Daoy (cell line): ENCODE results near the gene CYP39A1. TPM values are rescaled to one million over a fixed set of nuclear protein-coding genes. Genes with fewer than 3 reads are reported as not detected.

Experiments
- DNase-seq: peaks from one replicate; pipeline ENCODE4 v3.0.0-alpha.2; 2015; ENCODE audit warnings: low read depth
- total RNA-seq: library from RNA; depleted of rRNA; stranded (reverse); fragments of >200 nt; shearing (Covaris generic); gene quantifications from 2 replicates; pipeline ENCODE4 v1.2.3, GENCODE V29; 2014; rRNA removed

The CYP39A1 gene, protein sequence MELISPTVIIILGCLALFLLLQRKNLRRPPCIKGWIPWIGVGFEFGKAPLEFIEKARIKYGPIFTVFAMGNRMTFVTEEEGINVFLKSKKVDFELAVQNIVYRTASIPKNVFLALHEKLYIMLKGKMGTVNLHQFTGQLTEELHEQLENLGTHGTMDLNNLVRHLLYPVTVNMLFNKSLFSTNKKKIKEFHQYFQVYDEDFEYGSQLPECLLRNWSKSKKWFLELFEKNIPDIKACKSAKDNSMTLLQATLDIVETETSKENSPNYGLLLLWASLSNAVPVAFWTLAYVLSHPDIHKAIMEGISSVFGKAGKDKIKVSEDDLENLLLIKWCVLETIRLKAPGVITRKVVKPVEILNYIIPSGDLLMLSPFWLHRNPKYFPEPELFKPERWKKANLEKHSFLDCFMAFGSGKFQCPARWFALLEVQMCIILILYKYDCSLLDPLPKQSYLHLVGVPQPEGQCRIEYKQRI
- total RNA-seq: 2.9 and 5.1 TPM in 2 replicates

DNA sequence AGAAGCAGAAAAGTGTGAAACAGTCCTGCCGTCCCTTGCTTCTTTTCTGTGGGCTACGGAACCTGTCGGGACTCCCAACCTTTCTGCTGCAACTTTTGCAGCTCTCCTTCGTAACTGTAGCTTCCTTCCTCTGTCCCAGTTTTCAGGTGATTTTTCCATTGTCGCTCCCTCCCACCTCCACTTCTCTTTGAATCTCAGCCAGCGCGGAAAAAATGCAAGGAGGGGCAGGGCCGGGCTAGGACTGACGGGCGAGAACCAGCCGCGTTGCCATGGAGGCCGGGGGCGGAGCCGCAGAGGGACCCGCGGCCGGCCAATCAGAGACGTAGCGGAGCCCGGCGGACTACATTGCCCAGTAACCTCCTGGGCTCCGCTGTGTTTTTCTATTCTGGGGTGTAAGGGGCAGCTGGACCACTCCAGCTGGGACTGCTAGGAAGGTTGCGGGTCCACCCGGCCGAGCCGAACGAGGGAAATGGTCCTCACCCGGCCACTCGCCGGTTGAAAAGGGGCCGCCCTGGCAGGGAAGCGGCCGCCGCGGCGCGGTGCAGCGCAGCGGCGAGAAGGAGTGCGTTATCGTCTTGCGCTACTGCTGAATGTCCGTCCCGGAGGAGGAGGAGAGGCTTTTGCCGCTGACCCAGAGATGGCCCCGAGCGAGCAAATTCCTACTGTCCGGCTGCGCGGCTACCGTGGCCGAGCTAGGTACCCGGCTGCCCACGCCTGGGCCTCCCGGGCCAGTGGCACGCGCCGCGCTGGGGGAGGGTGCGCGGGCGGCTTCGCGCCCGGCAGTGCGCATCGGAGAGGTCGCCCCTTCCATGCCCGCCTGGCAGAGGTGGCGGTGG, at the start of gene CYP39A1, which contains the start of gene SLC25A27:
CYP39A1 (minus strand) TSS at position 216 of the 836 bp plus-strand sequence. CDS start 236 bp downstream, outside the sequence.
SLC25A27 (plus strand) TSS at position 373 of the 836 bp plus-strand sequence; CDS start at position 591, 218 bp downstream.
- DNase-seq: peak; percentile 97

DNA sequence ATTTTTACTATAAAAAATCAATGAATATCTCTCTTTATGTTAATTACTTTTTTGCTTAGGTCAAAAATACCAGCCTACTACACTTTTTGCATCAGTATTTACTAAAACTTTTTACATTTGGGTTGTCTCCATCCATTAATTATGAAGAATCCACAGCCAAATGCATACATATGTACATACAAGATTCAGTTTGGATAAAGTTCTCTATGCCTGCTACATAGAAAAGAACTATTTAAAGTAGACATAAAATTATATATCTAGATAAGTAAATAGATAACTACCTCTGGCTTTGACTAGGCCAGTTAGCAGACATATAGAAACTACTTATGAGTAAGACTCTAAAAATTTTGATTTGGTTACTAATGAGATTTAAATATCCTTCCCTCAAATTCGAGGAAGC, 47.4 kb upstream of the CYP39A1 start:
- DNase-seq: no peak

DNA sequence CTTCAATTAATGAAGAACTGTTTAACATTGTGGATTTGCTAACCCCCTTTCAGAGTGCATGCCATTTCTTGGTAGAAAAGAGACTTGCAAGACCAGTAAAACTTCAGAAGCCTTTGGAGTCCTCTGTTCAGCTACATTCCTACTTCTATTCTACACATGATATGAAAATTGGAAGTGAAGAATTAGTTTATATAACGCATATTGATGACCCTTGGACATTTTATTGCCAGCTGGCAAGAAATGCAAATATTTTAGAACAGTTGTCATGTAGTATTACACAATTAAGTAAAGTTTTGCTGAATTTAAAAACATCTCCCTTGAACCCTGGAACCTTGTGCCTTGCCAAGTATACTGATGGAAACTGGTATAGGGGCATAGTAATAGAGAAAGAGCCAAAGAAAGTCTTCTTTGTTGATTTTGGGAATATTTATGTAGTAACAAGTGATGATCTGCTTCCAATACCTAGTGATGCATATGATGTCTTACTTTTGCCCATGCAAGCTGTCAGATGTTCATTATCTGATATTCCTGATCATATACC, 38.4 kb upstream of the CYP39A1 start:
- DNase-seq: no peak

DNA sequence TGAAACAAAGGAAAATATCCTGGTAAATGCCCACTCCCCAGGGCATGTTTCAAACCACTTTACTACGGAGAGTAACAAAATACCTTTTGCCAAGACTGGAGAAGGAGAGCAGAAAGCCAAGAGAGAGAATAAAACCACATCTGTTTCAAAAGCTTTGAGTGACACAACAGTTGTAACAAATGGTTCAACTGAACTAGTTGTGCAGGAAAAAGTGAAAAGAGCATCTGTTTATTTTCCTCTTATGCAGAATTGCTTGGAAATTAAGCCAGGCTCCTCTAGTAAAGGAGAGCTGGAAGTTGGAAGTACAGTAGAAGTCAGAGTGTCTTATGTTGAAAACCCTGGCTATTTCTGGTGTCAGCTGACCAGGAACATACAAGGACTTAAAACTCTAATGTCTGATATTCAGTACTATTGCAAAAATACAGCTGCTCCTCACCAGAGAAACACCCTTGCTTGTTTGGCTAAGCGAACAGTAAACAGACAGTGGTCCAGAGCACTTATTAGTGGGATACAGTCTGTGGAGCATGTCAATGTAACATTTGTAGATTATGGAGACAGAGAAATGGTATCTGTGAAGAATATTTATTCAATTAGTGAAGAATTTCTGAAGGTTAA, 37.6 kb upstream of the CYP39A1 start:
- no peak for DNase-seq

DNA sequence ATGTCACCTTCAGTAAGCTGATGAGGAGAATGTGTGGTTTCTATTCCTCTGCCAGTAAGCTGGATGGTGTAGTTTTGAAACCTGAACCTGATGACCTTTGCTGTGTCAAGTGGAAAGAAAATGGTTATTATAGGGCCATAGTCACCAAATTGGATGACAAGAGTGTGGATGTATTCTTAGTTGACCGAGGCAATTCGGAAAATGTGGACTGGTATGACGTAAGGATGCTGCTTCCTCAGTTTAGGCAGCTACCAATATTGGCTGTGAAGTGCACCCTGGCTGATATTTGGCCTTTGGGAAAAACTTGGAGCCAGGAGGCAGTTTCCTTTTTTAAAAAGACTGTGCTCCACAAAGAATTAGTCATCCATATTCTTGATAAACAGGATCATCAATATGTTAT, 37.0 kb upstream of the CYP39A1 start:
- no peak for DNase-seq

DNA sequence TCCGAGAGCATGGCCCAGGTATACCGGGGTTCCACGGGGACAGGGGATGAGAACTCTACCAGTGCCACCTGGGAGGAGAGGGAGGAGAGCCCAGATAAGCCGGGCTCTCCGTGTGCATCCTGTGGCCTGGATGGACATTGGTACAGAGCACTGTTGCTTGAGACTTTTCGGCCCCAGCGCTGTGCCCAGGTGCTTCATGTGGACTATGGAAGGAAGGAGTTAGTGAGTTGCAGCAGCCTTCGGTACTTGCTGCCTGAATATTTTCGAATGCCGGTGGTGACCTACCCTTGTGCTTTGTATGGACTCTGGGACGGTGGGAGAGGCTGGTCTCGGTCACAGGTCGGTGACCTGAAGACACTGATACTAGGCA, 36.3 kb upstream of the CYP39A1 start:
- no peak for DNase-seq

DNA sequence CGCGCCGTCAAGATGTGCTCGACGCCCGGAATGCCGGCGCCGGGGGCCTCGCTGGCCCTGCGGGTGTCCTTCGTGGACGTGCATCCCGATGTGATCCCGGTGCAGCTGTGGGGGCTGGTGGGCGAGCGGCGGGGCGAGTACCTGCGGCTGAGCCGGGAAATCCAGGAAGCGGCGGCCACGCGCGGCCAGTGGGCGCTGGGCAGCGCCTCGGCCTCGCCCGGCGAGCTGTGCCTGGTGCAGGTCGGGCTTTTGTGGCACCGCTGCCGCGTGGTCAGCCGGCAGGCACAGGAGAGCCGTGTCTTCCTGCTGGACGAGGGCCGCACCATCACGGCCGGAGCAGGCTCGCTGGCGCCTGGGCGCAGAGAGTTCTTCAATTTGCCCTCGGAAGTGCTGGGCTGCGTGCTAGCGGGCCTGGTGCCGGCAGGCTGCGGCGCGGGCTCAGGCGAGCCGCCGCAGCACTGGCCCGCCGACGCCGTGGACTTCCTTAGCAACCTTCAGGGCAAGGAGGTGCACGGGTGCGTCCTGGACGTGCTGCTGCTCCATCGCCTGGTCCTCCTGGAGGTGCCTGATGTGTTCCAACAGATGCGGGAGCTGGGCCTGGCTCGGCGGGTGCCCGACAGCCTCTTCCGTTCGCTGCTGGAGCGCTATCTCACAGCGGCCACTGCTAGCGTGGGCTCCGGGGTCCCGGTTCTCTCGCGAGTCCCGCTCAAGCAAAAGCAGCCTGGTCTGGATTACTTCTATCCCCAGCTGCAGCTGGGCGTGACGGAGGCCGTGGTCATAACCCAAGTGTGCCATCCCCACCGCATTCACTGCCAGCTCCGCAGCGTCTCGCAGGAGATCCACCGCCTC, 35.7 kb upstream of the CYP39A1 start:
- DNase-seq: no peak

DNA sequence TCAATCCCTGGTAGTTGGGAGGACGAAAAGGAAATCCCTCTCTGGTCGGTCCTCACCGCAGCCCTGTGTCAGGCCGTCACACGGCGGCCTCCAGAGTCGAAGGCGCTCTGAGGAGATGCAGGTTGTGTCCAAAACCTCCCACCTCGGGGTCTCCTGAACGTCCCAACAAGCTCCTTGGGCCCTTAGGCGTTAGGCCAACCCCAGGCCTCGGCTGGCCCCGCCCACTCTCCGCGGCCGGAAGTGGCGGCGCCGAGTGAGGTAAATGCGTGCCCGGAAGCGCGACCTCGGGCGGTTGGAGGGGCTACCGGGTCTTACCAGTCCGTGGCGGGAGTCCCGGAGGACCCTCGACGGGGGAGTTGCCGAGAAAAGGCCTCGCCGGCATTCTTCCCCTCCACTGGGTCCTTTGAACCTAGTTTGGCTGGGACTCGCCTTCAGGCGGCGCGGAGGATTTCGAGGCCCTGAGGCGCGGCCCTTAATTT, 35.0 kb upstream of the CYP39A1 start, which contains the start of gene TDRD6:
TDRD6 (plus strand) TSS at position 267 of the 479 bp plus-strand sequence. CDS start 244 bp downstream, outside the sequence.
- DNase-seq: no peak

DNA sequence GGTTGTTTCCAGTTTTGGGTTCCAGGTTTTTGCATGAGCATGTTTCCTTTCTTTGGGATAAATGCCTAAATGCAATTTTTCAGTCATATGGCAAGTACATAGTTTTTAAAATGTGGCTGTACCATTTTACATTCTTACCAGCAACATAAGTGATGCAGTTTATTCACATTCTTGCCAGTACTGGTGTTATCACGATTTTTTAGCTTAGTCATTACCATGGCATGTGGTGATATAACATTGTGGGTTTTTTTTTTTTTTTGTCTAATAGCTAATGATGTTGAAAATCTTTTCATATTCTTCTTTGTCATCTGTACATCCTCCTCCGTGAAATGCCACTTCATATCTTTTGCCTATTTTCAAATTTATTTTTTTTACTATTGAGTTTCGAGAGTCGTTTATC, 32.2 kb upstream of the CYP39A1 start:
- peak; percentile 41 for DNase-seq

DNA sequence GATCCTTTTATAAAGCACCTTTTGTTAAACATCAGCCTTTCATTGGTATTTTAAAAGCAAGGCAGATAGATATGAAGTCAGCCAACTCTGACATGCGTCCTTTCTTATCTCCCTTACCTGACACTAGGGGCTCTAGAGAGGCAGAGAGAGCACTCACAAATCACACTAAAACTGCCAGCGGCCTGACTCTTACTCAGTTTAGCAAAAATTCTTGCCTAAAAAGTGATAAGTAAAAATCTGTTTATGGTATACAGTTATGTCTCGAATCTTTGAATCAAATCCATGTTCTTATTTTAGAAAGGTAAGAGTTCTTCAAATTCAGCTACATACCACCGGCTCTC, 24.7 kb upstream of the CYP39A1 start:
- DNase-seq: no peak

DNA sequence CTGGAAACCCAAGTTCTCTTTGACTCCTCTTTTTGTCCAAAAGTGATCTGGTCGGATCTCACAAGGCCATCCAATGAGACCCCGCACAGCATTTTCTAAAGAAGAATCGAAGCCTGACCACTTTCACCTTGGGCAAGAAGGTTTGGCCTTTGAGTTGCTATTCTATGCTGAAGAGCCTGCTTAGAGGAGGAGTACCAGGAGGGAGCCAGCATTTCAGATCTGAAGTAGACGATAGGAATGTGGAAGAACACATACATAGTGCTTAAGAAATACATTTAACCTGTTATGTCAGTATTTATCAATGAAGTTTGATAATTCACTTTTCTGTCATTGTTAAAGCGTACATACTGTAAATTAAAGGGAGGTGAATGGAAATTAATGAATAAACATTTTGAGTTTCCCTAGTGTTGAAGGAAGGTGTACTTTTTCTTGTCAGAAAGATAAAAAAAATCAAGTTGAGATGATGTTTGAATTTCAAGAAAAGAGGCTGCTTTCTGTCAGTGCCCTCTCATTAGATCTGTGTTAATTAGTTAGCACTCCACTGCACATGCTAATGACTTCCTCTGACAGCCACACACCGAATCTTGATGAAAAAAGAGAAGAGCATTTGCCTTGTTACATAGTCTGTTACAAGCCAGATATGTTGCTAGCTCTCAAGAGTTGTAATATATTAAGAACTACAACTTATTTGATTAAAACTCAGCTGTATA, 24.1 kb upstream of the CYP39A1 start:
- DNase-seq: no peak

DNA sequence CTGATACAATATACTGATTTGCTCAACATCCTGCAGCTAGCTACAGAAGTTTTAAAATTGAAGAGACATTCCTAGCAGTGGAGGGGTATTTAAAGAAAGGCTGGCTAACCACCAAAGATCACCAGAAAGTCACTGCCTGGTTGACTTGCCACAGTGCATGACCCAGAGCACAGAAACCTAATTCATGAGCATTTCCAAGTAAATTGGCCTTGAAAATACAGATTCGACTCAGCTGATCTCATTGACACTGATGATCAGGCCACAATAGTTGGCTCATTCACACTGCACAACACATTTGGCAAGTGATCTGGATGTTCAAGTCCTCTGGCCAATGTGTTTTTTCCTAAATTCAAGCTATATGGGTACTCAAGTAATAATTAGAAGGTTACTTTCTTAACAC, 21.8 kb upstream of the CYP39A1 start:
- DNase-seq: no peak

DNA sequence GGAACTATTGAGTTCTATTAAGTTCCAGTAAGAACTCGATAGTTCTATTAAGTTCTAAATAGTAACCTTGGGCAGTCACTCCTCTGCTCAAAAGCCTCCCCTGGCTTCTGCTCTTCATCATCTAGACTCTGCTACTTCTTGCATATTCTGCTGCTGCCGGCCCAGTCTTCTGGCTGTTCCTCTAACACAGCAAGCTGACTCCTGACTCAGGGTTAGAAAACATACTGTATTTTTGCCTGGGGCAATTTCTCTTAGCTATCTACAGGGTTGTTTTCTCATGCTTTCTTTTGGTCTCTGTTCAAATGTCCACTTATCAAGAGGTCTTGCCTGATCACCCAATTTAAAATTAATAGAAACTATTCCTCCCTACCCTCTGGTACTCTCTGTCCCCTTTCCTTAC, 14.8 kb upstream of the CYP39A1 start:
- DNase-seq: no peak

DNA sequence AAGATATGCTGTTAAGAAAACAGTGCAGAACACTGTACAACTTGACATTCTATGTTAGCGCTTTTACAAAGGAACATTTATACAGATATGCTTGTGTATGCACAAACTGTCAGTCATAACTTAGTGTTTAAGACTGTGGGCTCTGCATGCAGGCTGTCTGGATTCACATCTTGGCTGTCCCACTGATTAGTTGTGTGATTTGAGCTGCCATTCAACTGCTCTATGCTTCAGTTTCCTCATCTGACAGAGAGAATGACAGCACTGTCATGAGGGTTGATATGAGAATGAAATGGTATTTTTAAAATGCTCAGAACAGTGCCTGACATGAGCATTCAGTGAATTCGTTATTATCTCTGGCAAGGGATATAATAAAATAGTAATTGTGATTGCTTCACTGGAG, 8.9 kb upstream of the CYP39A1 start:
- DNase-seq: no peak

DNA sequence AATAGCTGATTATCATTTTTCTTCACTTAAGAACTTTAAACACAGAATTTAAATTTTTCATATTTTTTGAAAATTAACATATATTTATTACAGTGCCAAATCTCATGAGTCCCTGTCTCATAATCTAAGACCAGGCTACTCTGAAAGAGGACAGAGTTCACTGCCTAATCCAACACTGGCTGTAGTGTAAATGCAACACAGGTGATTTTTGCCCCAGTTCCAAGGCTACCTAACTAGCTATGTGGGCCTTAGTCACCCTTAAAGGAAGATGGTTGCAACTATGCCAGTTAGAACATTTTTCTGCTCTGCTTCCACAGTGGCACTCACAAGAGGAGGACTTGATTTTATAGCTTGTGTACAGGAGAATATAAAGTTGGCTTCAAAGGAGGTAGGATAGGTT, 5.0 kb upstream of the CYP39A1 start:
- DNase-seq: no peak

DNA sequence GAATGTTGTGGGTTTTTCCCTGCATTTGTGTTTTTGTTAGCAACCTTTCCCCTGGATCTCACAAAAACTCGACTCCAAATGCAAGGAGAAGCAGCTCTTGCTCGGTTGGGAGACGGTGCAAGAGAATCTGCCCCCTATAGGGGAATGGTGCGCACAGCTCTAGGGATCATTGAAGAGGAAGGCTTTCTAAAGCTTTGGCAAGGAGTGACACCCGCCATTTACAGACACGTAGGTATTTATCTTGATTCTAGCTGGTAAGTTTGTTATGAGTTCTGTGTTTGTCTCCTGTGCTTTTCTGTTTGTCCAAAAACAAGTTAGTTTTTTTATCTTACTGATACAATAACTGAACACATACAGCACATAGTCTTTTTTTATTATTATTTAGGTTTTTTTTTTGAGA, 3.2 kb upstream of the CYP39A1 start:
- peak; percentile 54 for DNase-seq

DNA sequence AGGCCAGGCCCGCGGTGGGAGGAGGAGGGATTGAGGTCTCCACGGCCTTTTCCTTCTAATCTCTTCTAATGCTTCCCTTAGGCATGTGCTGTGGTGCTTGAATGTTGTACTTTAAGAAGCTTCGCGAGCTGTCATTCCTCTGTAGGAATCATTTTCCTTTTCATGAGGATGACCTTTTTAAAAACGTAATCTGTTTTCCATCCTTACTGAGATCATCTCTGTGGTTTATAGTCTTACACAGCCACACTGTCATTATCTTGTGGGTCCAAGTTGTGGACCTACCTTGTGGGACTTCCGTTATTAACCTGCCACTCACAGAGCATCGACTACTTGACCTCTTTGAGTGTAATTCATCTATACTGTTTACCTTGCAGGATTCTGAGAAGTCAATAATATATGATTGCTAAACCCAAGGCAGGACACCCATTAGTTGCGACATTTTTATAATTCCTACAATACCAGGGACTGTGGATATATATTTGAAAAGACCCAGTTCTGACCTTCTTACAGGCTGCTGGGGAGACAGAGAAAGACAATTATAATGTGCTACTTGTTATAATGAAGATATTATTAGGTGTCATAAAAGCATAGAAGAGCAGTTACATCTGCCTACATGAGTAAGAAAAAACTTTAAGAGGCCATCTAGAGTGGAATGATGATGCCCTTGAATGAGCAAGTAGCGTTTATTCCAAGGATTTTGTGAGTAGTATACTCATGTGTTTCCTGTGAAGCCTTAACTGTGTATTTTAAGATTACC, 999 bp upstream of the CYP39A1 start:
- no peak for DNase-seq

DNA sequence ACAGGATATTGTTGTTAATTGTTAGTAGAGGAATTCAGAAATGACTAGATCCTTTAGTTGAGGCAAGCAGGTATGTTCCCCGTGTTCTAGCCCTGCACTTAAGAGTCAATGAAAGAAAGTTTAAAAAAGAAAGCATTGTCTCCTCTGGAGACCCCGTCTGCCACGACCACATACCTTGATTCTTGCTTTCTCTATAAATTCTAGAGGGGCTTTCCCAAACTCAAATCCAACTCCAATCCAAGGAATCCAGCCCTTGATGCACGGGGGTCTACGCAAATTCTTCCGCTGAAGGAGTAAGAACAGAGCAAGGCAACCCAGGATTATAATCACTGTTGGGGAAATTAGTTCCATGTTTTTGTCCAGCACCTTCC, 401 bp downstream of the CYP39A1 start:
- DNase-seq: no peak

DNA sequence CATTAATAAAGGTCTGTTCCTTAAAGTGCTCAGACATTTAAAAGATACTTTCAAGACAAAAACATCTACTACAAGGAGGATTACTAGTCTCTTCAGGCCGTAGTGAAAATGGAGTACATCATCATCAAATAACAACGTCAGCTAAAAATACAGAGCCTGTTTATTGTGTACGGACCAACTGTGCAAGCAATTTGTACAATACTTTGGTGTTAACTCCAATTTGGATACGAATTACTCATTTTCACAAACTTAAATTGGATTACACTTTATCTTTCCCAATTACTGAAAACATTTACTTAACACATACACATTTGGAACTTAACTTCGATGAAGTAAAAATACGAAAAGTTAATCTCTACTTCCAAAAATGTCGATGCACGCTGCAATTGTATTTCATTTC, 802 bp downstream of the CYP39A1 start:
- DNase-seq: peak; percentile 5

DNA sequence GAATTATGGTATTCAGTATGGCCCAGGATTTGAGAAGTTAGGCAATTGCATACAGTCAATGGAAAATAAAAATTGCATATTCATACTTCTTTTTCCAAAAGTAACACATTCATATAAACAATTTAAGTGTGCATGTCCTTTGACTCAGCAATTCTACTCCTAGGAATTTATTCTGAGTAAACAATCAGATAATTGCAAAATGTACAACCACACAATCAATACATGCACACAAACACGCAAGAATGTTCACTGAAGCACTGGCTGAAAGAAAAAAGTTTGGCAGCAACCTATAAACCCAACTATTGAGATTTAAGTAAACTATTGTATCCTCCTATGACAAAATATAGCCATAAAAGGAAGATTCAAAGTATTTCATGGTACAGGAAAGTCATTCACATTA, 1.6 kb downstream of the CYP39A1 start:
- no peak for DNase-seq
